Measurements from ENCODE around the gene EXOSC6.
"Not testable (repeated sequence)": the region's sequence is repeated elsewhere in the genome, so short reads cannot be mapped to it uniquely, and the experiment has no call there.

GRCh38 chr16:70224645-70225044, 27.1 kb downstream of the EXOSC6 start:
- TF ChIP-seq CTCF (IDR thresholded peaks at IDR 0.05); RCOR1 (IDR thresholded peaks at IDR 0.05; ENCODE audit: low read length); TCF12 (IDR thresholded peaks at IDR 0.05); USF1 (IDR thresholded peaks at IDR 0.05; ENCODE audit: borderline replicate concordance, low read depth); USF2 (IDR thresholded peaks at IDR 0.05; ENCODE audit: borderline replicate concordance, low read depth, low read length); CHD2 (IDR thresholded peaks at IDR 0.05; ENCODE audit: low read length, partially characterized antibody); NRF1 (IDR thresholded peaks at IDR 0.05; ENCODE audit: low read depth, low read length); GATA2 (CRISPR knock-in tag; IDR thresholded peaks at IDR 0.05); RXRA (IDR thresholded peaks at IDR 0.05; ENCODE audit: borderline replicate concordance, low read depth): not testable (repeated sequence)

Data from SK-N-SH (cell line).